Neural progenitor cell (in vitro differentiated cells): ENCODE measurements around the gene ADSS1.

ENCODE experiments used
- EZH2 ChIP-seq: fragments of 200-600 bp; sonication (generic); IDR thresholded peaks from 2 replicates; pipeline ENCODE4 v1.6.1; 2017; ENCODE audit warnings: antibody characterized with exemption, mild to moderate bottlenecking, moderate library complexity
- EZH2phosphoT487 ChIP-seq: fragments of 200-600 bp; sonication (generic); IDR thresholded peaks from 2 replicates; pipeline ENCODE4 v1.6.1; 2017; ENCODE audit warnings: antibody characterized with exemption
- TF ChIP-seq, protein P1 (sequence below): fragments of 200-600 bp; sonication (generic); IDR thresholded peaks from 2 replicates; pipeline ENCODE4 v1.5.1; 2017; ENCODE audit warnings: antibody characterized with exemption, mild to moderate bottlenecking

DNA sequence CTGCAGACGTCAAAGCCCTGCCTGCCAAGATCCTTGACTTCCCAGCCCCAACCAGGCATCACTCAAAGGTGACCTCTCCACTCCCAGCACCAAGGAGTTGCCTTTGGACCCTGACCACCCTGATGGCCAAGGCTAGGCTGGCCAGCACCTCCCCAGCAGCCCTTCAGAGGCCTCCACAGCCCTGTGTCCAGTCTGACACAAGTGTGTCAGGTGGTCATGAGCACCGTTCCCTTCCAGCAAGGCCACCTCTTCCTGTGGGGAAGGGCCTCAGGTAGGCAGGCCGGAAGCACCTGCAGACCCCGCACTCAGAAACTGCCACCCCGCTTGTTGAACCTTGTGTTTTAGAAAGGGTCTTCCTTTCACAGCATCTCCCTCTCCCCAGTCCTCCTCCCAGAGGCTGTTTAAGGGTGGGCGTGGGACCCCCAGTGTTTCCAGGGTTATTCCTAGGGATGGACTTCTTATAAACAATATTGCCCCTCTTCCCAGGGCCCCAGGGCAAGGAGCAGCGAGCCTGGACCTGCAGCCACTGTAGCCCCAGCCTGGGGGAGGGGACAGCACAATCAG is 47.8 kb upstream of the ADSS1 start:
- TF ChIP-seq EZH2 (no peak), EZH2phosphoT487 (no peak)
- TF ChIP-seq, protein P1, sequence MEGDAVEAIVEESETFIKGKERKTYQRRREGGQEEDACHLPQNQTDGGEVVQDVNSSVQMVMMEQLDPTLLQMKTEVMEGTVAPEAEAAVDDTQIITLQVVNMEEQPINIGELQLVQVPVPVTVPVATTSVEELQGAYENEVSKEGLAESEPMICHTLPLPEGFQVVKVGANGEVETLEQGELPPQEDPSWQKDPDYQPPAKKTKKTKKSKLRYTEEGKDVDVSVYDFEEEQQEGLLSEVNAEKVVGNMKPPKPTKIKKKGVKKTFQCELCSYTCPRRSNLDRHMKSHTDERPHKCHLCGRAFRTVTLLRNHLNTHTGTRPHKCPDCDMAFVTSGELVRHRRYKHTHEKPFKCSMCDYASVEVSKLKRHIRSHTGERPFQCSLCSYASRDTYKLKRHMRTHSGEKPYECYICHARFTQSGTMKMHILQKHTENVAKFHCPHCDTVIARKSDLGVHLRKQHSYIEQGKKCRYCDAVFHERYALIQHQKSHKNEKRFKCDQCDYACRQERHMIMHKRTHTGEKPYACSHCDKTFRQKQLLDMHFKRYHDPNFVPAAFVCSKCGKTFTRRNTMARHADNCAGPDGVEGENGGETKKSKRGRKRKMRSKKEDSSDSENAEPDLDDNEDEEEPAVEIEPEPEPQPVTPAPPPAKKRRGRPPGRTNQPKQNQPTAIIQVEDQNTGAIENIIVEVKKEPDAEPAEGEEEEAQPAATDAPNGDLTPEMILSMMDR = no peak
